Measurements from ENCODE around the gene TTC39A.
"Not testable (repeated sequence)": the region's sequence is repeated elsewhere in the genome, so short reads cannot be mapped to it uniquely, and the experiment has no call there.

DNA sequence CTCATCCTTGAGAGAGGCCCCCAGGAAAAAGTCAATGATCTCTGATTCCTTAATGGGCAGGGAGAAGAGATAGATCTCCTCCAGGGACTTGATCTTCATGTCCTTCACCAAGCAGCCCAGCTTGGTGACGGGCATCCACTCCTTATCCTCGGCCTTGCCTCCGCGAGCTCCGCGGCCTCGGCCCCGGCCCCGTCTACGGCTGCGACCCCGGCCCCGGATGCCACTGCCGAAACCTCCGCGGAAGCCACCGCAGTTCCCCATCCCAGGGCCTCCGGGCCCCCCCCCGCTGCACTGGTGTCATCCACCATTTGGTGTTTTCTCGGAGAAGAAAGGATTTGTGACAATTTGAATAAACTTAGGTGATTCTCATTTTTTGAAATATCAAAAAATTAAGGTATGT, 79.2 kb downstream of the TTC39A start:
- not testable (repeated sequence) for TF ChIP-seq EZH2 (IDR thresholded peaks at IDR 0.05; ENCODE audit: low read length)
- TF ChIP-seq, protein P1, sequence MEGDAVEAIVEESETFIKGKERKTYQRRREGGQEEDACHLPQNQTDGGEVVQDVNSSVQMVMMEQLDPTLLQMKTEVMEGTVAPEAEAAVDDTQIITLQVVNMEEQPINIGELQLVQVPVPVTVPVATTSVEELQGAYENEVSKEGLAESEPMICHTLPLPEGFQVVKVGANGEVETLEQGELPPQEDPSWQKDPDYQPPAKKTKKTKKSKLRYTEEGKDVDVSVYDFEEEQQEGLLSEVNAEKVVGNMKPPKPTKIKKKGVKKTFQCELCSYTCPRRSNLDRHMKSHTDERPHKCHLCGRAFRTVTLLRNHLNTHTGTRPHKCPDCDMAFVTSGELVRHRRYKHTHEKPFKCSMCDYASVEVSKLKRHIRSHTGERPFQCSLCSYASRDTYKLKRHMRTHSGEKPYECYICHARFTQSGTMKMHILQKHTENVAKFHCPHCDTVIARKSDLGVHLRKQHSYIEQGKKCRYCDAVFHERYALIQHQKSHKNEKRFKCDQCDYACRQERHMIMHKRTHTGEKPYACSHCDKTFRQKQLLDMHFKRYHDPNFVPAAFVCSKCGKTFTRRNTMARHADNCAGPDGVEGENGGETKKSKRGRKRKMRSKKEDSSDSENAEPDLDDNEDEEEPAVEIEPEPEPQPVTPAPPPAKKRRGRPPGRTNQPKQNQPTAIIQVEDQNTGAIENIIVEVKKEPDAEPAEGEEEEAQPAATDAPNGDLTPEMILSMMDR (optimal IDR thresholded peaks at IDR 0.05 in 1 of 3, IDR thresholded peaks at IDR 0.05 in 1 of 3, conservative IDR thresholded peaks at IDR 0.05 in 1 of 3; ENCODE audit: extremely low read depth in 1 of 3, insufficient read depth in 2 of 3, low read length in 3 of 3), result not testable (repeated sequence)

Measured in keratinocyte (primary cell).